ENCODE measurements around the gene PHRF1.

- TF ChIP-seq CTCF (conservative IDR thresholded peaks at IDR 0.05; ENCODE audit: low read depth, low read length) (no peak), ELK1 (IDR thresholded peaks at IDR 0.05; ENCODE audit: borderline replicate concordance, low read depth, low read length) (no peak), BHLHE40 (IDR thresholded peaks at IDR 0.05; ENCODE audit: low read depth, low read length) (no peak), RCOR1 (IDR thresholded peaks at IDR 0.05; ENCODE audit: insufficient replicate concordance, low read length) (no peak)
These were observed 30.0 kb downstream of the PHRF1 start for GRCh38 chr11:606245-606644.

Measured in IMR-90 (cell line).